Inflammatory macrophage treated with lipopolysaccharide for 1 hour (primary cell): ENCODE measurements around the gene TM2D3.
A peak's percentile ranks its signal among the peaks of the same experiment; 100 is the strongest.

Source experiments
- DNase-seq, 2 donors: peaks; one replicate each; pipeline ENCODE4 v3.0.0-alpha.2; 2020 to 2022

TM2D3 gene

DNA sequence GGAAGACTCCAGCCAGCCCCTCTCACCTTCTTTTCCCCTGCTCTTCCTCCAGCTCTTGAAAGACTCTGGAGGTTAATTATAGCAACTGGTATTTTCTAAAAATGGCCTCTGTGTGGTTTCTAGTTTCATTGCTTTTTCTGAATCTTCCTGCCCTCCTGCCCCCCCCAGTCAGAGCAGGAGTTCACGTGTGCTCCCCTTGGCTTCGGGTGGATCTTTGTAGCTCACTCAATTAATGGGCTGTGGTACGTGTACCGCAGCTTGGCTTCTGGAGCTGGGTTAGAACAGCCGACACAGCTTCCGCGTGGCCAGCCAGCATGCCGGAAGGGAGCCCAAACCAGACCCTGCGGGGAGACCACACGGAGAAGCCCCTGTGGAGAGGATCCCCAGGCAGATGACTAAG, 31.5 kb downstream of the TM2D3 start:
- no peak for DNase-seq

DNA sequence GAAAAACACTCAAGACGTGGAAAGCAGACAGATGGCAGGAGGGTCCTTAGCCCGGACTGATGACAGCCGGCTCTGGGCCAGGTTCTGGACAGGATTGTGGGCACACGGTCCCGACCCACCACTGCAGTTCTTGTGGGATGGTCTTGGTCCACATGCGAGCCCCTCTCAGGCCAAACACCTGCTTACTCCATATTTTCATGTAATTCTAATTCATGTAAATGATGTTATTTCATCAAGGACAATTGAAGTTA, 32.6 kb downstream of the TM2D3 start:
- DNase-seq: no peak

DNA sequence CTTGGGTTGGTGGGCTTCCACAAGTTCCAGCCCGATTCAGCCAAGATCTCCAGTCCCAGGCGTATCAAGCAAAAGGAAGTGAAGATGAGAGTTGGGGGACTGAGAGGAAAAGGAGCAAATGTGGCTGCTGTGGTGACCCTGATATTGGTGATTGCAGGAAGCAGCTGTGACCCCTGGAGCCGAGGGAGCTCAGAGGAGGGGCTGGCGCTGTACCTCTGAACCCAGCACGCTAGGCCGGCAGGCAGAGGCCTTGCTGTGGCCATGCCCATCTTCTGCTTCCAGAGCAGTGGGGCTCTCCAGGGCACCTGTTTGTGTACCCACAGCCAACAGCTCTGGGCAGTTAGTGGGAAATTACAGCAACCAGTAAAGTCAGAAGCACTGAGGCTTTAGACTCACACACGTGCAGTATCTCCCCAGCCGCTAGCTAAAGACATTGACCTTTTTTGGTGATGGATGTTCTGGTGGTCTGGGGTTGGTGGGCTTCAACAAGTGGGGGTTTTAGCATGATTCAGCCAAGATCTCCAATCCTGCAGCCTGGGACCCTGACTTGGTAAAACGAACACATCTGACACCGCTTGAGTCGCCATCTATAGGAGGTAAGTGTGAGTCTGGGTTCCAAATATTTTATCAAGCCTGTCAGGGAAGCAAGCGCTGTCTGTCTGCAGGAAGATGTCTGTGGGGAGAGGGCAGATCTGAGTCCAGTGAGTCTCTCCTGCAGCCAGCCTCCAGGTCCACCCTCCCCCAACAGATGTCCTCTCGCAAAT, 33.1 kb downstream of the TM2D3 start:
- DNase-seq: no peak

DNA sequence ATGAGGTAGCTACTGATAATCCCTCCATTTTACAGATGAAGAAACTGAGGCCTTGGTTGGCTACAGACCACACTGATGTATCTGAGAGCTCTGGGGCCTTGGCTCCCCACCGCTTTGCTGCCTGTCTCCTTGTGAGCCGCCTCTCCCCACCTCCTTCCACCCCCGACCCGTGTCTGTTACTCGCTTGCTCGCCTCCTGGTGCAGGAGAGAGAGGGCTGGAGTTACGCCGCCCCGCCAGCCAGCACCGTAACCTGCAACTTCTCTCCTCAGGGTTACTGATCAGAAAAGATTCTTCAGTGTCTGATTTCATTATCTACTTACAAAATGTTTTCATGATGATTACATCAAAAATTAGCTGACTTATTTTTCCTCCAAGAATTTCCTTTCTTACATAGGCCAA, 34.1 kb downstream of the TM2D3 start:
- DNase-seq: no peak

DNA sequence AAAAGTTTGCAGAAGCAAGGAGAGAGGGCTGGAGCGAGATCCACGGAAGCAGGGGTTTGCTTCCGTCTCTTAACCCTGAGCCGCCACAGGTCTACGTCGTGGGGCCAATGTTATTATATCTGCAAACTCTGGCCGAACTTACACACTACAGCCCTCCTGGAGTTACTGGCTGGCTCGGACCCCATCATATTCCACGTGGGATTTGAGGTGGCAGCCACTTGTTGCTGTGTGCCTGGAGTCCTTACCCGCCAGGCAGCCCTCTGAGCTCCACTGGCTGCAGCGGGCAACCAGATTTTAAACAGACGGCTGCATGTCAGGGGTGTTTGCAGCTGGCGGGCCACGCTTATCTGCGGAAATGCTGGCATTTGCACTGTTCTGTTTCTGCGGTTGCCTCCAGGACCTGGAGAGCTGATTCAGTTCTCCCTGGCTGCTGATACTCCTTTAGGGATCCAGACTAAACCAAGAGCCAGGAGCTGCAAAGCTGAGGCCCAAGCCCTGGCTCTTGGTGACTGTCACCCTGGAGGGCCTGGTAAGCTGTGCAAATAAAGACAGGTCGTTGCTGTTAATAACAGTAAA, 34.7 kb downstream of the TM2D3 start:
- no peak for DNase-seq

DNA sequence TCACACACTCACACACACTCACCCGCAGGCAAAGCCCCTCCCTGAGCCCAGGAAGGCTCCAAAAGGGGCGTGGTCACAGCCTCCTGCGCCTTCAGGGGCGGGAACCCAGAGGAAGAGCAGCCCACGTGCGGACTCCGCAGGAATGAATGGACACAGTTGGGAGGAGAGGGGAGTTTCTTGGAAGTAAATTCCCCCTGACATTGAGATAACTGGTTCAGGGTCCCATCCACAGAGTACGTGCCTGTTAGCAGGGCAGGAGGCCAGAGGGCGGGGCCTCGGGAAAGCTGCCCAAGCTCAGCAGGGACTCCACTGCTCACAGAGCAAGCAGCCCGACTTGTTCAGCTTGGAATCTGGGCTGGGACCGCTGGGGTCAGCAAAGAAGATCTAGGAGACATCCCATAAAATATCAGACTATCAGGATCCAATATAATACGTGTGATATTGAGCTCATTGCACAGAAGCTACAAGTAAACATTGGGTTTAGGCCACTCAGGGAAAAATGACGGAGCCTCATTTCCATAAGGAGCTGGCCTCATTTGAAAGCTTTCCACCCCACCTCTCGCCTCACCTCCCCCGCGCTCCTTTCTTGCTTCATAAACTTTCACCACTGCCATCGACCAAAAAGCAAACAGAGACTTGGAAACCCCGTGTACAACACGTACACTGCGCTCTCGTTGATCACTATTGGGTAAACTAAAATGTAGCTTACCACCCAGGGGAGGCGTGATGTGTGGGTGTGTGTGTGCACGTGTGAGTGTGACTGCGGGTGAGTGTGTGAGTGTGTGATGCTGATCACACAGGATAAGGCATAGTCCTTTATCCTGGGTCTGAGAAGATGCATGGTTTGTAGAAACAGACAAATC, 36.0 kb downstream of the TM2D3 start:
- DNase-seq: no peak

DNA sequence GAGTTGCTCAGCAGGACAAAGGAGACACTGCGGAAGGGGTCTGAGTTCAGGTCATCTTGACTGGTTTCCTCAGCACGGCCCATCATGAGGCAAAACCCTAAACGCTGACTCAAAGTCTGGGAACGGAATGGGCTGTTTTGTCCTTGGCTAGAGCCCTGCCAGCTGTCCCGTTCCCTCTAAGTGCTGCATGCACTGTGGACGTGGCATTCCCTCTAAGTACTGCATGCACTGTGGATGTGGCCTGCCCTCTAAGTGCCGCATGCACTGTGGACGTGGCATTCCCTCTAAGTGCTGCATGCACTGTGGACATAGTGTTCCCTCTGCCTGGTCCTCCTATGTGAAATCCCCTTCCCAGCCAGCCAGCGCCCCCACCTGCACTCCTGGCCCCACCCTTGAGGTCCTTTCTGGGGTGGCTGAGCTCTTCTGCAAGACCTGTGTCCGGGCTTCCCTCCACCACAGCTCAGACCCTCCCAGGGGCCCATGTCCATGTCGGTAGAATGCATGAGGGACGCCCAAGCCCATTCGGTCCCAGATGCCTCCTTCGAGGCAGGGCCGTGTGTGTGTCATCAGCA, 36.7 kb downstream of the TM2D3 start:
- DNase-seq: no peak

- DNase-seq: no peak
Measured at GRCh38 chr15:101614761-101615160, 37.4 kb downstream of the TM2D3 start.

- no peak for DNase-seq
Measured at GRCh38 chr15:101614001-101614585, 38.1 kb downstream of the TM2D3 start.

DNA sequence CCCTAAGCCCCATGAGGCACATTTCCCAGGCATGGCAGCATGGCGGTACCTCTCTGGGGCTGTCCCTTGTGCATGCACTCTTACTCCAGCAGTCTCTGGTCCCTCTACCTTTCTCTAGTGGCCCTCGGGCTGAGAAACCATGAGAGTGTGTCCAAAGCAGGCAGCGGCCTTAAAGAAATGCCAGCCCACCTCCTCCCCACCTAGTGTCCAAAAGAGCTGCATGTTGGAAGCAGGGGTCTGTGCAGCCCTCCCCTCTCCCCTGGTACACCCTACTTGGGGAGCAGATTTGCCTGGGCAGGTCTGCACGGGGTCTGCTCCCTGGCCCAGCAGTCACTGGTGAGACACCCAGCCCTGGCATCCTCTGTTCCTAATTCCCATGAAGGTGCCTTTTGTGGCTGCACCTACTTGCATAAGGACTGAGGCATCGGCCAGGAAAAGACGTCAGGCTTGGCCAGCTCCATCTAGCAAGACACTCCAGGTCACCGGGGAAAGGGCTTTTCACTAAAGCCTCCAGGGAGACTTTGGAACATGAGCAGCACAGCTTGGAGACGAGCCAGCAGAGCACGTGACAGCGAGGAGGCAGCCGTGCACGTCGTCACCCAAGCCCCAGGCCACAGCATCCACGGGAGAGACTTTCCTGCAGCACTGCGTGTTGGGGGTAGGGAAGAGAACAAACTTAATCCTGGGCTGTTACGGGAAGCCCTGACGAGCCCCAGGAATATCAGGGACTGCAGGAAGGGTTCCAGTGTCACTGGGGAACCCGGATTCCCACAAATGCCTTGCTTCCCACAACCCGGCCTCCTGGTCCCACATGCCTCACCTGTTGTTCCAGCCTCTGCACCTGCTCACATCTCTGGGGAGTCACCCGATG, 38.8 kb downstream of the TM2D3 start:
- no peak for DNase-seq

GRCh38 chr15:101612676-101613075, 39.5 kb downstream of the TM2D3 start:
- no peak for DNase-seq

DNA sequence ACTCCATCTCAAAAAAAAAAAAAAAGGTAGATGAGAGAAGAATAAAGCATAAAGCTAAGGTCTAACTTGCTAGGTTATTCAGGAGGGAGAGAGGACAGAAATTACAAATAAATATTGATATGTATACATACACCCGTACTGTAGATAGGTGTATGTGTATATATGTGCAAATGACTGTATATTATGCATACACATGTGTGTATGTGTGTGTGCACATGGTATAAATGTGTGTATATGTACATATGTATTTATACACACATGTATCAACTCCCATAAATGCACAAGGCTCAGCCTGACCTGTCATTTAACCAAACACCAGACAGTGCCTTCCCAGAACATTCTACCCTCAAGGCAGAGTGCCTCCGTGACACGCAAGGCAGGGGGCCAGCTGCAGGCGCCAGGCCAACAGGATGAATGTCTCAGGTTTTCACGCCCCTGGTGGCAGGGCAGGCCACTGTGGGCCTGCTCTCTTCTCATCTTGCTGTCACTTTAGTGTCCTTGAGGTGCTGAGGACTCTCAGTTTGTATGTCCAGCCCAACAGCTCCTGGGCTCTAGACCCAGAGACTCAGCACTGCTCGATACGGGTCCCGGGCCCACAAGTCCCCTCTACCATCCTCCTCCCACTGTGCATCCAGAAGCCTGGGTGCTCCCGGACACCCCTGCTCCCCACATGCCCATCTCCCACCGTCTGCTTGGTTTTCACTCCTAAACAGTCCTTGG, 40.4 kb downstream of the TM2D3 start:
- DNase-seq: no peak

DNA sequence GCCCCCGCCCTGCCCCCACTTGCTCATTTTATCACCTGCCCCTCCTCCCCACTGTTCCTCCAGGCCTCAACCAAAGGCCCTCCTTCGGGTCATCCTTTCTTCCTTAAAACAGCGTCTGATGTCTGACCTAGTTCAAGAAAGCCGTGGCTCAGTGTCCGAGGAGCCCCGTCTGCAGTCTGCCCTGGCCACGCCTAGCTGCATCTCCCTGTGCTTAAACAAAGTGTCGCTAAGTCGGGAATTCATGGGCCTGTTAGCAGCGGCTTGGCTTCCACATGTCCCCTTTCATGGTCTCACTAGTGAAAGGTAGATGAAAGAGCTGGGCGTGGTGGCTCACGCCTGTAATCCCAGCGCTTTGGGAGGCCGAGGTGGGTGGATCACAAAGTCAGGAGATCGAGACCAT, 41.2 kb downstream of the TM2D3 start:
- DNase-seq: no peak

GRCh38 chr15:101610611-101611000, 41.6 kb downstream of the TM2D3 start:
- no peak for DNase-seq

GRCh38 chr15:101609742-101610610, 42.2 kb downstream of the TM2D3 start:
- DNase-seq: no peak

GRCh38 chr15:101608201-101608600, 44.0 kb downstream of the TM2D3 start:
- no peak for DNase-seq

GRCh38 chr15:101607108-101607507, 45.1 kb downstream of the TM2D3 start:
- DNase-seq: no peak

- DNase-seq: no peak
Measured at GRCh38 chr15:101604124-101604874, 47.9 kb downstream of the TM2D3 start.

- DNase-seq: no peak
Measured at GRCh38 chr15:101602801-101603200, 49.4 kb downstream of the TM2D3 start.

DNA sequence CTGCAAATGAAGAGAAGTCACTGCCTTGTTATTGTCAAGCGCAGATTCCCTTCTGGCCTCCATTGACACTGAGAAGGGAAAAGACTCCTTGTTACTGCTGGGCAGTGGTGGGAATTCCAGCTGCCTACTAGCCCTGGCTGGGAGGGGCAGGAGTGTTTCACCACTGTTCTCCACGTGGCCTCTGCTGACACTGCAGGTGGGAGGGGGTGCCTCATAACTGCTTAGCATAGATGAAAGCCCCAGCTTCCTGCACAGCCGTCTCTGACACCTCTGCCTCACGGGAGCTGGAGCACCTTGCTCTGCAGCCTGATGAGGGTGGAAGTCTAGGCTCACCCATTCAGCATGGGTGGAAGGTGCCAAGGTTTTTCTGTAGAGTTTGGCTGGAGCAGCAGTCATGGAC, 52.1 kb downstream of the TM2D3 start:
- DNase-seq: peak in 1 of 2 donors; percentile 18
